ENCODE data around the gene CDK8.
"Not testable (repeated sequence)": the region's sequence is repeated elsewhere in the genome, so short reads cannot be mapped to it uniquely, and the experiment has no call there.

The CDK8 gene

GRCh38 chr13:26272621-26273020 lies 18.7 kb downstream of the CDK8 start:
- Mint-ChIP-seq H3K27me3 (no peaks in the 10 kb centered on the region), H3K4me3 (no peak overlapping the region), H3K9me3 (ENCODE audit: low read depth) (no peaks in the 10 kb centered on the region), H3K4me1 (ENCODE audit: low read depth) (peaks cover 45% of the 10 kb centered on the region), H3K27ac (no peak overlapping the region), H3K36me3 (peaks cover 2% of the 10 kb centered on the region)

- no peak overlapping the region for H3K4me3 Mint-ChIP-seq
- H3K36me3 Mint-ChIP-seq: peaks cover 20% of the 10 kb centered on the region
- H3K4me1 Mint-ChIP-seq (ENCODE audit: low read depth): peaks cover 18% of the 10 kb centered on the region
- no peaks in the 10 kb centered on the region for H3K27me3 Mint-ChIP-seq
- no peak overlapping the region for H3K27ac Mint-ChIP-seq
- H3K9me3 Mint-ChIP-seq (ENCODE audit: low read depth): peaks cover 8% of the 10 kb centered on the region
Measured at GRCh38 chr13:26280295-26280694, 26.4 kb downstream of the CDK8 start.

DNA sequence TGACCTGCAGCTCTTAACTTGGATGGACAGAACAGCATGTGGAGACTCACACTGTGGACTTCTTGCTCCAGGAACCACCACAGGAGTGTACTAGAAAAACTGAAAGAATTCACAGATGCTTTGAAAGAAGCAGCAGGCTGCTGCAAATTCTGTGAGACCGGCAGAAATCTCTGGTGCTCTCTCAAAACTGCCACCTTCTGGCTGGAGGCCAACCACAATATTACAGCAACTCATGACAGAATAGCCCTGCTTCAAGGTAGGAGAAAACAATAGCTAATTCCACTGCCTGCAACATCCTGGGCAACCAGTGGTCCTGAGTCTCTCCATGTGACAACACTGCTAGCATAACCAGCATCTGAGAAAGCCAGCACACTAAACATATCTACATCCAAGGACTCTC lies 26.9 kb downstream of the CDK8 start:
- H3K4me1 Mint-ChIP-seq (ENCODE audit: low read depth): peaks cover 18% of the 10 kb centered on the region

GRCh38 chr13:26285911-26286310 lies 32.0 kb downstream of the CDK8 start:
- H3K4me1 Mint-ChIP-seq (ENCODE audit: low read depth); H3K4me3 Mint-ChIP-seq; H3K27ac Mint-ChIP-seq; H3K9me3 Mint-ChIP-seq (ENCODE audit: low read depth); H3K27me3 Mint-ChIP-seq: not testable (repeated sequence)
- H3K36me3 Mint-ChIP-seq: peaks cover 23% of the 10 kb centered on the region

More for the DNA sequence above, 26.9 kb downstream of the CDK8 start:
- peaks cover 8% of the 10 kb centered on the region for H3K9me3 Mint-ChIP-seq (ENCODE audit: low read depth)
- peaks cover 22% of the 10 kb centered on the region for H3K36me3 Mint-ChIP-seq
- no peak overlapping the region for H3K4me3 Mint-ChIP-seq
- no peak overlapping the region for H3K27ac Mint-ChIP-seq
- H3K27me3 Mint-ChIP-seq: no peaks in the 10 kb centered on the region

- Mint-ChIP-seq H3K36me3 (peaks cover 11% of the 10 kb centered on the region), H3K4me1 (ENCODE audit: low read depth) (peaks cover 10% of the 10 kb centered on the region)
- H3K9me3 Mint-ChIP-seq (ENCODE audit: low read depth); H3K27ac Mint-ChIP-seq; H3K4me3 Mint-ChIP-seq; H3K27me3 Mint-ChIP-seq: not testable (repeated sequence)
Measured at GRCh38 chr13:26288838-26289237, 34.9 kb downstream of the CDK8 start.

DNA sequence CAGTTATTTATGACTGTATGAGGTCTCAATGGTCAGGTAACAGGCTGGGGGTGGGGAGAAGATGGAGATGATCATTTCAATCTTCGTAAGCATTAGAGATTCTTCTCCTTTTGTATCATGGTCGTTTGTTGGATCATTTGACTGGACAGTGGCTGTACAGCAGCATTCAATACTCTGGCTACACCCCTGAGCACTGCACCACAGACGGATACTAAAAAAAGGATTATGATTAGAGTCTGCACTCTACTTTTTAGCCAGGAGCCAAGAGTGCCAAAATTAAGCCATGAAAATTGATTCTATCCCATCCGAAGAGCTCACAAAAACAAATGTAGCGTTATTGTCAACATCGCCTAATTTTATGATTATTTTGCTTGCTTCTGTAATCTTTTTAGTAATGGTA lies 41.9 kb downstream of the CDK8 start:
- Mint-ChIP-seq H3K4me3 (no peak overlapping the region), H3K27me3 (no peaks in the 10 kb centered on the region), H3K9me3 (ENCODE audit: low read depth) (no peaks in the 10 kb centered on the region), H3K36me3 (peaks cover 12% of the 10 kb centered on the region), H3K27ac (no peak overlapping the region), H3K4me1 (ENCODE audit: low read depth) (peaks cover 53% of the 10 kb centered on the region)

GRCh38 chr13:26299168-26299750 lies 45.3 kb downstream of the CDK8 start:
- no peaks in the 10 kb centered on the region for H3K9me3 Mint-ChIP-seq (ENCODE audit: low read depth)
- peaks cover 70% of the 10 kb centered on the region for H3K4me1 Mint-ChIP-seq (ENCODE audit: low read depth)
- no peak overlapping the region for H3K4me3 Mint-ChIP-seq
- no peak overlapping the region for H3K27ac Mint-ChIP-seq
- H3K27me3 Mint-ChIP-seq: no peaks in the 10 kb centered on the region
- peaks cover 19% of the 10 kb centered on the region for H3K36me3 Mint-ChIP-seq

GRCh38 chr13:26300140-26300539 lies 46.2 kb downstream of the CDK8 start:
- Mint-ChIP-seq H3K36me3 (peaks cover 17% of the 10 kb centered on the region), H3K4me3 (no peak overlapping the region), H3K4me1 (ENCODE audit: low read depth) (peaks cover 69% of the 10 kb centered on the region), H3K27ac (no peak overlapping the region), H3K27me3 (no peaks in the 10 kb centered on the region), H3K9me3 (ENCODE audit: low read depth) (no peaks in the 10 kb centered on the region)

GRCh38 chr13:26305676-26306075 lies 51.7 kb downstream of the CDK8 start:
- Mint-ChIP-seq H3K9me3 (ENCODE audit: low read depth) (no peaks in the 10 kb centered on the region), H3K36me3 (peaks cover 13% of the 10 kb centered on the region), H3K4me1 (ENCODE audit: low read depth) (peaks cover 67% of the 10 kb centered on the region), H3K27me3 (no peaks in the 10 kb centered on the region), H3K4me3 (no peak overlapping the region), H3K27ac (no peak overlapping the region)

DNA sequence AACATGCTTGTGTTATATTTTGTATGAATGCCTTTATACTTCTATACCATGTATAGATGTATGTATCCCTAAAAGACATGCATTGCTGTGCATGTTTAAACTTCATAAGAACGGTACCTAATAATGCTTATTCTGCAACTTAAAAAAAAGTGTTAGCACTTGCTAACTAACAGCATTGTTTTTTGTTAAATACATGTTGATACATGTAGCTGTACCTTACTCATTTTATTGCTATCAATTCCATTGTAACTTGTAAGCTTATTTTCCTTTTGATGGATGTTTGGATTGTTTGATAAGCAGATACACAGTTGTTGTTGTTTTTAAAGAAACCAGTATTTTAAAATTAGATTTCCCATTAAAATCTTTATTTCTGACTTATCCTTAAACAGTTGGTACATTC lies 53.8 kb downstream of the CDK8 start:
- Mint-ChIP-seq H3K27me3 (no peaks in the 10 kb centered on the region), H3K4me1 (ENCODE audit: low read depth) (peaks cover 52% of the 10 kb centered on the region), H3K27ac (no peak overlapping the region), H3K9me3 (ENCODE audit: low read depth) (no peaks in the 10 kb centered on the region), H3K4me3 (no peak overlapping the region), H3K36me3 (peaks cover 11% of the 10 kb centered on the region)

DNA sequence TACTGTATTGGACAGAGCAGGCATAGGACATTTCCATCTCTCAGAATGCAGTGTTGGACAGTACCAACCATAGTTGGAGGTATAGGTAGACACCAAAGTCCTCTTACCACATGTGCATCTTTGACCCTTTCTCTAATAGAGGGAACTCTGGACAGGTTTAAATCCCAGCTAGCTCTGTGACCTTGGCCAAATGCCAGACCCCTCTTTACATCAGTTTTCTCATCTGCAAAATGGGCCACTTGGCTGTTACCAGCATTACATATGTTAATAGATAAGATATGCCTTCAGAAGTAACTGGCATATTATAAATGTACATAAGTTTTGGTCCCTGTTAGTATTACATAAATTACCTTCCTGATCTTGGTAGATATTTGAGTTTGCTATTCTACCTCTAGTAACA lies 54.3 kb downstream of the CDK8 start:
- H3K27me3 Mint-ChIP-seq: no peaks in the 10 kb centered on the region
- no peak overlapping the region for H3K27ac Mint-ChIP-seq
- no peak overlapping the region for H3K4me3 Mint-ChIP-seq
- peaks cover 56% of the 10 kb centered on the region for H3K4me1 Mint-ChIP-seq (ENCODE audit: low read depth)
- H3K36me3 Mint-ChIP-seq: peaks cover 16% of the 10 kb centered on the region
- no peaks in the 10 kb centered on the region for H3K9me3 Mint-ChIP-seq (ENCODE audit: low read depth)

DNA sequence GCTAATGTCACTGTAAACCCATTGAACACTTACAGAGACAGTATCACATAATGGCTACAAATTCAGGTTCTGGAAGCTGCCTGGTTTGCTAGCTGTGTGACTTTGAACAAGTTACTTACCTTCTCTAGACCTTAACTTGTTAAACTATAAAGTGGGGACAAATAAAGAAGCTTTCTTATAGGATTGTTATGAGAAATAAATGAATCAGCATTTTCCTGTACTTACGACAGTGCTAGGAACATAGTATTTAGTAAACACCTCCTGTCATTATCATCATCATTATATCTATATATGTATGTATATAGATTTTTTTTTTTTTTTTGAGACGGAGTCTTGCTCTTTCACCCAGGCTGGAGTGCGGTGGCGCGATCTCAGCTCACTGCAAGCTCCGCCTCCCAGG lies 54.9 kb downstream of the CDK8 start:
- peaks cover 56% of the 10 kb centered on the region for H3K4me1 Mint-ChIP-seq (ENCODE audit: low read depth)
- H3K27me3 Mint-ChIP-seq: no peaks in the 10 kb centered on the region
- no peak overlapping the region for H3K4me3 Mint-ChIP-seq
- no peak overlapping the region for H3K27ac Mint-ChIP-seq
- peaks cover 14% of the 10 kb centered on the region for H3K36me3 Mint-ChIP-seq
- H3K9me3 Mint-ChIP-seq (ENCODE audit: low read depth): no peaks in the 10 kb centered on the region

- Mint-ChIP-seq H3K36me3 (peaks cover 14% of the 10 kb centered on the region), H3K27me3 (no peaks in the 10 kb centered on the region), H3K4me3 (no peak overlapping the region), H3K9me3 (ENCODE audit: low read depth) (no peaks in the 10 kb centered on the region), H3K27ac (no peak overlapping the region), H3K4me1 (ENCODE audit: low read depth) (peaks cover 51% of the 10 kb centered on the region)
Measured at GRCh38 chr13:26310003-26310402, 56.1 kb downstream of the CDK8 start.

- peaks cover 15% of the 10 kb centered on the region for H3K36me3 Mint-ChIP-seq
- H3K27ac Mint-ChIP-seq: no peak overlapping the region
- no peaks in the 10 kb centered on the region for H3K27me3 Mint-ChIP-seq
- H3K9me3 Mint-ChIP-seq (ENCODE audit: low read depth): no peaks in the 10 kb centered on the region
- no peak overlapping the region for H3K4me3 Mint-ChIP-seq
- peaks cover 52% of the 10 kb centered on the region for H3K4me1 Mint-ChIP-seq (ENCODE audit: low read depth)
Measured at GRCh38 chr13:26310470-26310869, 56.5 kb downstream of the CDK8 start.

DNA sequence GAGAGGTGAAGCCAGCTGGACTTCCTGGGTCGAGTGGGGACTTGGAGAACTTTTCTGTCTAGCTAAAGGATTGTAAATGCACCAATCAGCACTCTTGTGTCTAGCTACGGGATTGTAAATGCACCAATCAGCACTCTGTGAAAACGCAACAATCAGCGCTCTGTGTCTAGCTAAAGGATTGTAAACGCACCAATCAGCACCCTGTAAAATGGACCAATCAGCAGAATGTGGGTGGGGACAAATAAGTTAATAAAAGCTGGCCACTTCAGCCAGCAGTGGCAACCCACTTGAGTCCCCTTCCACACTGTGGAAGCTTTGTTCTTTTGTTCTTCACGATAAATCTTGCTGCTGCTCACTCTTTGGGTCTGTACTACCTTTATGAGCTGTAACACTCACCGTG lies 58.1 kb downstream of the CDK8 start:
- not testable (repeated sequence) for H3K27me3 Mint-ChIP-seq; H3K4me3 Mint-ChIP-seq; H3K27ac Mint-ChIP-seq; H3K9me3 Mint-ChIP-seq (ENCODE audit: low read depth)
- peaks cover 54% of the 10 kb centered on the region for H3K4me1 Mint-ChIP-seq (ENCODE audit: low read depth)
- peaks cover 19% of the 10 kb centered on the region for H3K36me3 Mint-ChIP-seq

DNA sequence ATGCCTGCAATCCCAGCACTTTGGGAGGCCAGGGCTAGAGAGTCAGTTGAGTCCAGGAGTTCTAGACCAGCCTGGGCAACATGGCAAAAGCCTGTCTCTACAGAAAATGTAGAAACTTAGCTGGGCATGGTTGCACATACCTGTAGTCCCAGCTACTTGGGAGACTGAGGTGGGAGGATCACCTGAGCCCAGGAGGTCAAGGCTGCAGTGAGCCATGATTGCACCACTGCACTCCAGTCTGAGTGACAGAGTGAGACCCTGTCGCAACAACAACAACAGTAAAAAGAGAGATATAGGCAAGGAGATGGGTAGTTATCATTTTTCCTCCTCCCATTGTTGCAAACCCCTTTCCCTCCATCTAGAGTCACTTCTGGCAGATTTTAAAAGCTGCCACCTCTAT lies 62.2 kb downstream of the CDK8 start:
- not testable (repeated sequence) for H3K27me3 Mint-ChIP-seq; H3K4me3 Mint-ChIP-seq; H3K9me3 Mint-ChIP-seq (ENCODE audit: low read depth); H3K27ac Mint-ChIP-seq
- H3K4me1 Mint-ChIP-seq (ENCODE audit: low read depth): peaks cover 46% of the 10 kb centered on the region
- peaks cover 15% of the 10 kb centered on the region for H3K36me3 Mint-ChIP-seq
